HG02678 (cell line): Measurements from ENCODE around the gene TLDC2.
"Not testable (repeated sequence)": the region's sequence is repeated elsewhere in the genome, so short reads cannot be mapped to it uniquely, and the experiment has no call there.

Experiments used
- ATAC-seq: cut with Tn5 transposase; IDR thresholded peaks from one replicate; pipeline ENCODE4 v1.9.1; 2021; ENCODE audit warnings: mild to moderate bottlenecking, moderate library complexity; ENCODE audit not compliant: unreplicated experiment

Gene TLDC2

DNA sequence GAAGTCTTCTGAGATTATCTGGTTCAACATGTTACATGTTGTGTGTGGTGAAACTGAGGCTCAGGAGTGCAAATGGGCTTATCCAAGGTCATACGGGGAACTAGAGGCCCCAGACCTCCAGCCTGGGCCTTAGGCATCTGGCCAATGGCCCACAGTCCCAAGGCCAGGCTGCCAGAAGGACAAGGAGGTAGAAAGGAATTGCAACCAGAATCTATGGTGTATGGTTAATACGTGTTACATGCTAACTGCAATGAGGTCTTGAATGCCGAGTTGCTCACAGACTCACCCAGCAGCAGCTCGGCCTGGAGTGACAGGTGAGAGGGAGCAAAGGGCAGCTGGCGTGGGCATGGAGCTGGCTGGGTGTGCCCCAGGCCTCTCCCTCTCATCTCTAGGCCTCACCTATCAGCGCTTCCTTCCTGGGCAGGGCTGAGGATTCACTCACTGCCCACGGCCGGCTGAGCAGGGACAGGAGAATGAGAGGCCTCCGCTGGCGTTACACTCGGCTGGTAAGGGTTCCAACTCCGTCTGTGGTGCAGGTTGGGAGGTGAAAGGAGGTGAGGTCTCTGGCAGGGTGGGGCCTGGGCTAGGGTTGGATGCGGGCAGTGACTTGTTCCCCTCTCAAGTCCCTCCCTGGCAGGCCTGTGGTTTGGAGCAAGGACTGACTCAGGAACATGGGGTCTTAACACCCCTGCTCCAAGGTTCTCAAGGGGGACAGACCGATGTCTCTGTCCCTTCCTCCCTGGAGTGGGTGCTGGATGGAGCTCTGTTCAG, at the start of gene TLDC2:
TLDC2 (plus strand) TSS at position 437 of the 771 bp plus-strand sequence; CDS start at position 474, 37 bp downstream.
- no peak for ATAC-seq

- ATAC-seq = no peak
Observed at GRCh38 chr20:36826554-36827244, 49.2 kb upstream of the TLDC2 start.

DNA sequence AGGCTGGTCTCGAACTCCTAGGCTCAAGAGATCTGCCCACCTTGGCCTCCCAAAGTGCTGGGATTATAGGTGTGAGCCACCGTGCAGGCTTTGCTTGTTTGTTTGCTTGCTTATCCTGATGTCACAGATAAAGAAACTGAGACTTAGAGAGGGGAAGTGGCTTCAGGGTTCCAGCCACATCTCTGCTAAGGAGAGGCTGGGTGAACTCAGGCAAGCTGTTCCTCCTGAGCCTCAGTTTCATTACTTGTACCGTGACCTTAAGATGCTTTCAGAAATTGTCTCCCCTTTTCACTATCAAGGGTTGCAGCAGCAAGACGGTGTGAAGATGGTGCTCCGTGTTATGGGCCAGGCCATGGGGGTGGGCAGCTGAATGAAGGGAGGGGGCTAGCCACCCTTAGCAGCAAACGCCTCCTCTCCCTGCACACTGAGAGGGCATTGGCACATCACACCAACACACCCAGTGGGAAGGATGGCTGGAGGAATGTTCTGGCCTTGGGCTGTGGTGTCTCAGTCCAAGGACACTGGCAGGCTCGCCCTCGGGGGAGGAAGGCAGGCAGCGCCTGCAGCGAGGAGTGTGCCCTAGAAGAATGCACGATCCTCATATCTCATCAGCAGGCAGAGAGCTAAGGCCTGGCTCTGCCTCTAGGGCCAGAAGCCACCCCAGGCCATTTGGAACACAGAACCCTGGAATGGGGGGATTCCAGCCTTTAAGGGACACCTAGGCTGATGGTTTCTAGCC, 48.2 kb upstream of the TLDC2 start:
- peak; percentile 86 for ATAC-seq

DNA sequence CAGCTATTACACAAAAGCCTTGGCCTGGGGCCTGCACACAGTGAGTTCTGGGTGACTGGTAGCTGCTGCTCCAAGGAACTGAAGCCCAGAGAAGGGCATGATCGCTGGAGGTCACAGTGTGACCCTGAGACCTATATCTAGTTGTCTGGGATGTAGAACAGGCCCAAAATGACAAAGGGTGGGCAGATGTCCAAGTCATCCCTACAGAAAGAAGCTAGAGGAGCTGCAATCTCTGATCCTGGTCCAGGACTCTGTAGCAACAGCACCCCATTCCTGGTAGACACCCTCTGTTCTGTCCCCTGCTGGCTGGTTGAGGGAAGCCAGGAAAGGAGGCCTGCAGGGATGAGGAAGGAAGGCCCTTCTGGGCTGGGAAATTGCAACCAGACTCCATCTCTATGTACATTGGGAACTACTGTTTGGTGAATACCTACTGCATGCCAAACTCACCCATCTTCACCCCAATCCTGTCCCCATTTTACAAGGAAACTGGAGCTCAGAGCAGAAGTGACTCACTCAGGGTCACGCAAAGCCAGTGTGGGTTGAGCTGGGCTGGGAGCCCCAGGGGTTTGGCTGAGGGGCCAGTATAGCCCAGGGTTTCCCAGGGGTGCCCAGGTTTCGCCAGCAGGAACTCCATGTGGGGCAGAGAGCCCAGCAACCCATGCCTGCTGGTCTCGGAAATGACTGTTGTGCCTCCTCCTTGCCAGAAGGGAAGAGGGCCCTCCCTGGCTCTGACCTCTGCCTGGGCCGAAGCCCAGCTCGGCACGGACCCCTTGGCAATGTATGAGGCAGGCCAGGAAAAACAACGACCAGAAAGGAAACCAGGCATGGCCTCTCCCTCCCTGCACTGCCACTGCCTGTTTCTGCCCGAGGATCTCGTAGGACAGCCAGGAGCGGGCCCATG, 44.9 kb upstream of the TLDC2 start:
- no peak for ATAC-seq

DNA sequence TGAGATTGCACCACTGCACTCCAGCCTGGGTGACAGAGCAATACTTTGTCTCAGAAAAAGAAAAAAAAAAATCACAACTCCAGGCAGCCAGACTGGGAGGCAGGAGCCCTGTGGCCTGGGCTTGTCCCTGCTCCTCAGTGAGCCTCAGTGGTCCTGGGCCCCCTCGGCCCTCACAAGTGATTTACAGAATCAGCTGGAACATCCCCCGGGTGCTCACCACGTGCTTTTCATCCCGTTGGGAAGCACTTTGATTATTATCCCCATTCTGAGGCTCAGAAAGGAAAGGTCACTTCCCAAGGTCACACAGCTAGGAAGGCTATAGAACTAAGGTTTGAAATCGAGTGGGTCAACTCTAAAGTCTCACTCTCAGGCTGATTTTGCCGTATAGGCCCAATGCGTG, 43.1 kb upstream of the TLDC2 start:
- ATAC-seq = no peak

DNA sequence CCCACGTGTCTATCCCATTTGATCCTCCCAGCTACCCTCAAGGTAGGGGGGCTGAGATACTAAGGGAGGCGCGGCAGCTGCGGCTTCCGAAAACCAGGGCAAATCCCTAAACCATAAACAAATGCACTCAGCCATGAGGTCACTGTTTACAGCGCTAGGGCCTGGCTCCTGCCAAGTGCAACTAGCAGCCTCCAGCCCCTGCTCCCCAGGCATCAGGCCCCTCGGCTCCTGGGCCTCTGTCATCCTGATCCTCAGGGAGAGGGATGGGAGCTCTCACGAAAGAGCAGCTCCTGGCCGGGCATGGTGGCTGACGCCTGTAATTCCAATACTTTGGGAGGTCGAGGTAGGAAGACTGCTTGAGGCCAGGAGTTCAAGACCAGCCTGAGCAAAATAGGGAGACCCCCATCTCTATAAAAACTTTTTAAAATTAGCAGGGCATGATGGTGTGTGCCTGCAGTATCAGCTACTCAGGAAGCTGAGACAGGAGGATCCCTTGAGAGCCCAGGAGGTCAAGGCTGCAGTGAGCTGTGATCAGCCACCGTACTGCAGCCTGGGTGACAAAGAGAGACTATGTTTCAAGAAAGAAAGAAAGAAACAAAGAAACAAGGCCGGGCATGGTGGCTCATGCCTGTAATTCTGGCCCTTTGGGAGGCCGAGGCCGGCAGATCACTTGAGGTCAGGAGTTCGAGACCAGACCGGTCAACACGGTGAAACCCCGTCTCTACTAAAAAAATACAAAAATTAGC, 42.5 kb upstream of the TLDC2 start:
- no peak for ATAC-seq

DNA sequence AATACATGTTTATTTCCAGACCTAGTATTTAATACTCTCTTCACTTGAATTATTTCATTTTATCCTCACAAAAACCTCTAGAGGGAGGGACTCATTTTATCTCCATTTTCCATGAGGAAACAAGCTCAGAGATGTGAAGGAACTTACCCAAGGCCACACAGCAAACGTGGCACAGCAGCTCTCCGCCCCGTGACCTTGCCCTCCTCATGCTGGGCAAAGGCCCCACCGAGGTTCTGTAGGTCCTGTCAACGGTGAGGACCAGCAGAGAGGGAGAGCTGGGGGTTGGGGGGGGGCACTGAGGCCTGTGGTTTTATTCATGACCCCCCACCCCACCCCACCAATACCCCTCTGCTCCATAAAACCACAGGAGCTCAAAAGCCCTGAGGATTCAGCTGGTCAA, 40.9 kb upstream of the TLDC2 start:
- no peak for ATAC-seq

DNA sequence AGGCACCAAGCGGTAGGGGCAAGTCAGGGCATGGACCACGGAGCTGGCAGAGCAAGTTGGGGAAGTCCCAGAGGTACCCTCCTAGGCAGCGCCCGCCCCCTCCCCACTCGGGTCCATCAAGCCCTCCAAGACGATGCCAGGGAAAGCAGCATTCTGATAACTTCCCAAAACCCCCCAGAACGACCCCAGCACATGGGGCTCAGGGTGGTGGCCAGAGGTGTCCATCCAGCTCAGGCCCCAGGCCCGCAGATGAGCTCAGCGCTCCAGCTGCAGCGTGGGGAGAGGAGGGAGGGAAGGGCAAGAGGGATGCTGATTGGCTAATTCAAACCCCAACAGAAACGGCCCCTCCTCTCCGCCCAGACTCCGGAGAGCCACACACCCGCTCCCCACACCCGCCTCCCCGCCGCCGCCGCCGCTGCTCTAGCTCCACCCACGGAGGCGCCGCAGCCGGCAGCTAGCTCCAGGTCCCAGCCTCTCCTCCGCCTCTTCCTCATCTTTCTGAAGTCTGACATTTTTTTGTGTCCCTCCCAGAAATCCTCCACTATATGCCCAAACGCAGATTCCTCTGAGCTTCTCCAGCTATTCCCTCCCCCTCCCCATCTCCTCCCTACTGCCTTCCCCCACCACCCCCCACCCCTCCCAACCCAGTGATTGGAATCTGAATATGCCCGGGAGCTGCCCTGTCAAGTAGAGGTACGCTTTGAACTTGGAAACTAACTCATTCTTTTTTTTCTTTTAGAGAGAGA, 40.3 kb upstream of the TLDC2 start:
- peak; percentile 89 for ATAC-seq

- no peak for ATAC-seq
Observed at GRCh38 chr20:36836591-36837269, 39.2 kb upstream of the TLDC2 start.

GRCh38 chr20:36838376-36838775, 37.6 kb upstream of the TLDC2 start:
- ATAC-seq = not testable (repeated sequence)

DNA sequence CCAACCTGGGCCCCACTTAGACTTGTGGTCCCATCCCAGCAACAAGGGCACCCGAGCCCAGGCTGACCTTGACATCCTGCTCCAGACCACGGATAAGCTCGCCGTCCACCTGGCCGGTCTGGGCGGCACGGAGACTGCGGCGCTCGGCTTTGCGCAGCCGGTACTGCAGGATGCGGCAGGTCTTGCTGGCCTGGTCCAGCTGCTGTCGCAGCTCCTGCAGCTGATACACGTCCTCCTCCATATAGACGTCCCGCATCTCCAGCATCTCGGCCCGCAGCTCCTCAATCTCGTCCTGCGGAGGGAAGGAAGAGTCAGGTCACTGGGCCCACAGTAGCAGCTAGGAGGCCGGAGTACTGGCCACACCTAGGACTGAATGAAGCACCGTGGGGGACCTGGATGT, 36.8 kb upstream of the TLDC2 start:
- no peak for ATAC-seq

DNA sequence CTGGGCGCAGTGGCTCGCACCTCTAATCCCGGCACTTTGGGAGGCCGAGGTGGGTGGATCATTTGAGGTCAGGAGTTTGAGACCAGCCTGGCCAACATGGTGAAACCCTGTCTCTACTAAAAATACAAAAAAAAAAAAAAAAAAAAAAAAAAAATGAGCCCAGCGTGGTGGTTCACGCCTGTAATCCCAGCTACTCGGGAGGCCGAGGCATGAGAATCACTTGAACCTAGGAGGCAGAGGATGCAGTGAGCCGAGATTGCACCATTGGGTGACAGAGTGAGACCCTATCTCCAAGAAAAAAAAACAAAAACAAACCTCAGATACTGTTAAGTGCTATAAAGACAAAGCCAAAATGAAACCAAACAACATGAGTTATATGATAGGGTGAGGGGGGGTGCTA, 34.9 kb upstream of the TLDC2 start:
- ATAC-seq = not testable (repeated sequence)

DNA sequence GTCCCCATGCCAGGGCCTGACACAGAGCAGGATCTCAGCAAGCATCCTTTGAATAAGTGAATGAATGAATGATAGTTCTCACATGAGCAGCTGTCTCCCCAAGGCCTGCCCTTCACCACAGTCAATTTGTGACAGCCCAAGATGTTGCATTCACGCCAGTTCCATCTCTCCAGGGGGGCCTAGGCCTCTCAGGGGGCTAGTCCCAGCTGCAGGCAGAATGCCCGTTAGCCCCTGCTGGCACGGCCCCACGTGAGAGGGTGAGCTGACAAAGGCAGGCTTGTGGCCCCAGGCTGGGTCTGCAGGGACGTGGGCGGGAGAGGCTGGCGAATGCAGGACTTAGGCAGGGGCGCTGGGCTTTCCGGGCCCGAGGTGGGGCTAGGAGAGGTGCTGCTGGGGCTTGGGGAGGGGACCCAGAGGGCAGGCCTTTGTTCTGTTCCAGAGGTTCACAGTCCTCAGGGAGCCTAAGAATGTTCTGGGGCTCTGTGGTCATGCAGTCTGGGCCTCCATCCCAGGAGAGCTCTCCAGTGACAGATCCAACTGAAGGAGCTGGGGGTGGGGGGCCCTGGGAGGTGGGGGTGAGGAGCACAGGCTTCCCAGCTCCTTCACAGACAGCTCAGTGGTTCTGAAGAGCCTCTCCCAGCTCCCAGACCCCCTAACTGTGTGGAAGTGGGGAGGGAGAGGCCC, 30.5 kb upstream of the TLDC2 start:
- ATAC-seq = no peak

DNA sequence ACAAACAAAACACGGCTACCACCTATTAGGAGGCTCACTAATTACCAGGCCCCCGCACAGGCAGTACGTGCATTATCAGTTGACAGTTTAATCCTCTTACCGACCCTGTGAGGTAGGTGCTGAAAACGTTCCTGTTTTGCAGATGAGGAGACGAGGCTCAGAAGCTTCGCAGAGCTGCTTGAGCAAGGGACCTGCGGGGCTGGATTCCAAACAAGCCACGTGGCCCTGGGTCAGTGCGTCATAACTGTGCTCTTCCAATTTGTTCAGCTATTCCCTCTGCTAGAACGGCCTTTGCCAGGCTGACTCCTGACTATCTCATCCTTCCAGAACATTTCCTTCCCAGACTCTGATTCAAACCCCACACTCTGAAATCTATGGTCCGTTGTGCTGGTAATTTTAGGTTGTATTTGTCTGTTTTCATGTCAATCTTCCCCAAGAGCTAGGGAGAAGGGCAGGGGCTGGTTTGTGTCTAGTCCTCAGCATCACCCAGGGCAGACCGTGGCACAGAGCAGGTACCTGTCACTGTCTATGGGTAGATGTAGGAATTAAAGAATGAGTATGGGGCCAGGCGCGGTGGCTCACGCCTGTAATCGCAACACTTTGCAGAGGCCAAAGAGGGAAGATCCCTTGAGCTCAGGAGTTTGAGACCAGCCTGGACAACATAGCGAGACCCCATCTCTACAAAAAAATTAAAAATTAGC, 28.8 kb upstream of the TLDC2 start:
- no peak for ATAC-seq

DNA sequence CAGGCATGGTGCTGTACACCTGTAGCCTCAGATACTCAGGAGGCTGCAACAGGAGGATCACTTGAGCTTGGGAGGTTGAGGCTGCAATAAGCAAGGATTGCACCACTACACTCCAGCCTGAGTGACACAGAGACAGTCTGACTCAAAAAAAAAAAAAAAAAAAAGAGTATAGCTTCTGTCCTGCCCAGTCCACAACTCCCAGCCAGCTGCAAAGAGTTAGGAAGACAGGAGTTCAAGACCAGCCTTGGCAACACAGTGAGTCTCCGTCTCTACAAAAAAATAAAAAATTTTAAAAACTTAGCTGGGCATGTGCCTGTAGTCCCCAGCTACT, 28.3 kb upstream of the TLDC2 start:
- ATAC-seq = no peak

GRCh38 chr20:36848078-36848660, 27.8 kb upstream of the TLDC2 start:
- no peak for ATAC-seq

DNA sequence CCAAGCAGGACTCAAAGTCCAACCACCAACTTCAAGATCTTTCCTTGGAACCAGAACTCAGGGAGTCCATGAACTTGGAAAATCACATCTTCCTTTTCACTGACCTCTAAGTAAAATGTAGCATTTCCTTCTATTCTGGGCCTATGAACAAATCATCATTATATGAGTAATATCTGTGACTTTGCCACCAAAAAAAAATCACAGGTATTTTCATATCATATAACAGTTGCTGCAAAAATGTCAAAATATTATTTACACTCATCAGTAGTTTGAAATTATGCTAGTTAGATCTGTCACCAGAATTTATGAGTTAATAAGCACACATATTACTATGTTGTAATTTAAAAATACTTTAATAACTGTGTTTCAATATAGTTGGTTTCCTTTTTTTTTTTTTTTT, 27.3 kb upstream of the TLDC2 start:
- no peak for ATAC-seq
